OCI-LY7 (cell line): Measurements from ENCODE around the gene RBM14. TPM values are rescaled to one million over a fixed set of nuclear protein-coding genes. Genes with fewer than 3 reads are reported as not detected.
"Not testable (repeated sequence)": the region's sequence is repeated elsewhere in the genome, so short reads cannot be mapped to it uniquely, and the experiment has no call there.

Experiments
- BruUV-seq: library from RNA; stranded (reverse); fragments of 400-500 nt; replicated peaks from 2 replicates; lab custom pipeline; 2021; lab: Mats Ljungman, UMichigan
- CTCF ChIA-PET: fragments of 300-600 bp; sonication (Branson Sonifier 250); formaldehyde crosslinking; loops from one replicate; lab custom pipeline; 2022; ENCODE audit warnings: antibody characterized with exemption; ENCODE audit not compliant: unreplicated experiment; lab: Charles Lee
- POLR2A ChIA-PET: fragments of 300-600 bp; sonication (Branson Sonifier 250); formaldehyde crosslinking; loops from one replicate; lab custom pipeline; 2022; ENCODE audit warnings: antibody characterized with exemption; lab: Charles Lee
- DNase-seq: peaks from one replicate; pipeline ENCODE4 v3.0.0-alpha.2; 2015; ENCODE audit warnings: low spot score
- H2AFZ ChIP-seq: fragments of 200-600 bp; sonication (generic), shearing (Covaris generic); 2 replicates; pipeline ENCODE4 v1.6.1; 2014; ENCODE audit warnings: mild to moderate bottlenecking, antibody characterized with exemption, low read length, moderate library complexity
- H3K27ac ChIP-seq: fragments of 200-600 bp; sonication (generic); 2 replicates; pipeline ENCODE4 v1.5.1; 2014; ENCODE audit warnings: mixed run types, low read depth, mild to moderate bottlenecking, moderate library complexity, low read length, inconsistent platforms; ENCODE audit not compliant: poor library complexity, severe bottlenecking
- H3K36me3 ChIP-seq: fragments of 200-600 bp; sonication (generic); 2 replicates; pipeline ENCODE4 v1.6.1; 2014; ENCODE audit warnings: mild to moderate bottlenecking, antibody characterized with exemption, low read length, moderate library complexity, mixed read lengths; ENCODE audit not compliant: insufficient read depth
- H3K4me1 ChIP-seq: fragments of 200-600 bp; sonication (generic); 2 replicates; pipeline ENCODE4 v1.5.1; 2014; ENCODE audit warnings: mild to moderate bottlenecking, low read length; ENCODE audit not compliant: insufficient read depth, poor library complexity, severe bottlenecking
- H3K4me2 ChIP-seq: fragments of 200-600 bp; sonication (generic); 2 replicates; pipeline ENCODE4 v1.6.1; 2014; ENCODE audit warnings: mild to moderate bottlenecking, low read length
- H3K4me3 ChIP-seq: fragments of 200-600 bp; sonication (generic); 2 replicates; pipeline ENCODE4 v1.5.1; 2014; ENCODE audit warnings: mild to moderate bottlenecking, low read depth, low read length; ENCODE audit not compliant: poor library complexity, severe bottlenecking
- H3K79me2 ChIP-seq: fragments of 200-600 bp; sonication (generic); 2 replicates; pipeline ENCODE4 v1.6.1; 2016; ENCODE audit warnings: low read depth, mild to moderate bottlenecking, low read length, moderate library complexity, mixed read lengths; ENCODE audit not compliant: insufficient read depth
- H3K9me2 ChIP-seq: fragments of 200-600 bp; sonication (generic); 2 replicates; pipeline ENCODE4 v1.6.1; 2016; ENCODE audit warnings: mild to moderate bottlenecking, low read length, mixed read lengths; ENCODE audit not compliant: insufficient read depth
- H3K9me3 ChIP-seq: fragments of 200-600 bp; sonication (generic); 2 replicates; pipeline ENCODE4 v1.6.1; 2014; ENCODE audit warnings: mild to moderate bottlenecking, mixed run types, low read length, mixed read lengths
- H4K20me1 ChIP-seq: fragments of 200-600 bp; sonication (generic); 2 replicates; pipeline ENCODE4 v1.6.1; 2014; ENCODE audit warnings: mild to moderate bottlenecking, antibody characterized with exemption, low read length, moderate library complexity, mixed read lengths; ENCODE audit not compliant: insufficient read depth
- CTCF ChIP-seq: fragments of 200-600 bp; sonication (generic); conservative IDR thresholded peaks from 2 replicates; pipeline ENCODE4 v1.5.1; 2014; ENCODE audit warnings: mild to moderate bottlenecking, antibody characterized with exemption, low read length, moderate library complexity, mixed read lengths
- EZH2phosphoT487 ChIP-seq: fragments of 200-600 bp; sonication (generic); IDR thresholded peaks from 2 replicates; pipeline ENCODE4 v1.6.1; 2018; ENCODE audit warnings: low read depth, borderline replicate concordance, mild to moderate bottlenecking, mixed run types, antibody characterized with exemption, low read length, moderate library complexity, mixed read lengths
- intact Hi-C: fragments of 100-400 bp; cut with micrococcal nuclease; formaldehyde crosslinking; loops from one replicate; pipeline ENCODE4 v1.10.0; 2022; ENCODE audit not compliant: unreplicated experiment
- total RNA-seq, 2 experiments: library from RNA; depleted of rRNA in 1 of 2; stranded (reverse); fragments of >200 nt in 1 of 2; shearing (Covaris generic) in 1 of 2; gene quantifications; 2 replicates each; pipeline ENCODE4 v1.2.3, GENCODE V29; 2014 to 2022

The RBM14 gene
- total RNA-seq, 2 experiments from 2014 or later = 94.6 to 243 TPM

GRCh38 chr11:66585447-66585846, 31.0 kb upstream of the RBM14 start:
- H2AFZ ChIP-seq, H3K4me1 ChIP-seq, H3K4me3 ChIP-seq, BruUV-seq, H4K20me1 ChIP-seq, DNase-seq, H3K36me3 ChIP-seq, H3K79me2 ChIP-seq, H3K27ac ChIP-seq, H3K9me2 ChIP-seq, intact Hi-C loops, CTCF ChIA-PET, H3K4me2 ChIP-seq, POLR2A ChIA-PET: not testable (repeated sequence)
- H3K9me3 ChIP-seq = peaks cover 13% of the 10 kb centered on the region; the same call in 1 of the 2 replicates

- DNase-seq = no peak
- Histone ChIP-seq H3K36me3 (no peaks in the 10 kb centered on the region), H3K9me2 (no peaks in the 10 kb centered on the region), H3K79me2 (no peaks in the 10 kb centered on the region), H4K20me1 (no peaks in the 10 kb centered on the region), H3K27ac (no peak overlapping the region), H3K9me3 (peaks cover 13% of the 10 kb centered on the region; the same call in 1 of the 2 replicates), H3K4me2 (no peak overlapping the region), H3K4me3 (no peak overlapping the region), H2AFZ (no peak overlapping the region), H3K4me1 (no peaks in the 10 kb centered on the region)
- ChIA-PET POLR2A (no interaction called here), CTCF (no interaction called here)
- no TSS peak for BruUV-seq
- intact Hi-C loops = no loop called here
- TF ChIP-seq EZH2phosphoT487 (no peak), CTCF (no peak)
These were observed 30.3 kb upstream of the RBM14 start for GRCh38 chr11:66586136-66586535.

- intact Hi-C loops, H3K36me3 ChIP-seq: not testable (repeated sequence)
These were observed 27.1 kb upstream of the RBM14 start for GRCh38 chr11:66589315-66589714.

More at GRCh38 chr11:66589315-66589714, 27.1 kb upstream of the RBM14 start:
- BruUV-seq, DNase-seq, H3K9me2 ChIP-seq, H3K4me3 ChIP-seq, H2AFZ ChIP-seq, H3K4me2 ChIP-seq, H3K9me3 ChIP-seq, H3K79me2 ChIP-seq, H3K27ac ChIP-seq, H4K20me1 ChIP-seq: not testable (repeated sequence)
- ChIA-PET POLR2A (interaction anchor here (0.6 kb wide), 1 partner anchor 1202 kb away, joined by 3 read pairs; no protein-coding TSS in a partner anchor), CTCF (interaction anchor here (0.7 kb wide), 1 partner anchor 12 kb away, joined by 3 read pairs; no protein-coding TSS in a partner anchor)
- peaks cover 13% of the 10 kb centered on the region for H3K4me1 ChIP-seq
